HepG2 (cell line): Measurements from ENCODE around the gene NYNRIN. TPM values are rescaled to one million over a fixed set of nuclear protein-coding genes. Genes with fewer than 3 reads are reported as not detected.

Experiments
- ATAC-seq: fragments of 200-7000 bp; cut with Tn5 transposase; 3 replicates; pipeline ENCODE4 v1.9.1; 2020; ENCODE audit warnings: mild to moderate bottlenecking, moderate library complexity
- BruUV-seq: library from RNA; stranded (reverse); fragments of 400-500 nt; replicated peaks from 2 replicates; lab custom pipeline; 2021; lab: Mats Ljungman, UMichigan
- CTCF ChIA-PET: fragments of 300-600 bp; formaldehyde crosslinking; extraction: SDS; loops from one replicate; lab custom pipeline; 2021; ENCODE audit warnings: low total read pairs, inconsistent platforms, low intra/inter-chr PET ratio; lab: Yijun Ruan, JAX
- POLR2A ChIA-PET: fragments of 350-600 bp; sonication (Branson Sonifier 250); formaldehyde crosslinking; loops from one replicate; lab custom pipeline; 2020; ENCODE audit warnings: antibody characterized with exemption, inconsistent platforms; lab: Yijun Ruan, JAX
- DNase-seq: peaks from one replicate; pipeline ENCODE4 v3.0.0-alpha.2; 2015; ENCODE audit warnings: low spot score
- FAIRE-seq: peaks from 3 replicates; lab custom pipeline; 2011; peaks lifted over from hg19 to GRCh38; lab: Jason Lieb, UNC
- H2AFZ ChIP-seq: one replicate; pipeline ENCODE4 v1.6.1; 2011; ENCODE audit warnings: low read length, inconsistent platforms
- H3K27ac ChIP-seq: fragments of 300-600 bp; 3 replicates; pipeline ENCODE4 v1.8.0; 2011; ENCODE audit warnings: mixed run types, mild to moderate bottlenecking, mixed read lengths, low read length, inconsistent platforms; ENCODE audit not compliant: insufficient read depth; ENCODE audit errors: extremely low read length
- H3K27me3 ChIP-seq, 2 experiments: fragments of 200-600 bp in 1 of 2; 2 replicates in 1 of 2; 3 replicates in 1 of 2; pipeline versions ENCODE4 v1.6.0 to v1.8.0; 2011; ENCODE audit warnings: low read length in 2 of 2, mild to moderate bottlenecking in 2 of 2, moderate library complexity in 2 of 2, inconsistent platforms in 1 of 2; ENCODE audit not compliant: insufficient read depth in 2 of 2, control insufficient read depth in 1 of 2
- H3K36me3 ChIP-seq, 2 experiments: fragments of 200-600 bp in 1 of 2; replicated peaks in 1 of 2; 2 replicates in 1 of 2; 3 replicates in 1 of 2; pipeline versions ENCODE4 v1.5.1 to v1.8.0; 2011; ENCODE audit warnings: low read length in 2 of 2, inconsistent platforms in 1 of 2; ENCODE audit not compliant: insufficient read depth in 2 of 2, control insufficient read depth in 1 of 2
- H3K4me1 ChIP-seq: 2 replicates; pipeline ENCODE4 v1.5.1; 2012; ENCODE audit warnings: low read length, inconsistent platforms; ENCODE audit not compliant: insufficient read depth
- H3K4me2 ChIP-seq: 2 replicates; pipeline ENCODE4 v1.6.0; 2011; ENCODE audit warnings: low read depth, low read length, inconsistent platforms
- H3K4me3 ChIP-seq, 3 experiments: fragments of 200-600 bp in 1 of 3; sonication (generic), shearing (Covaris generic) in 1 of 3; replicated peaks in 1 of 3; 2 replicates each; pipeline ENCODE4 v1.5.1; 2011 to 2016; ENCODE audit warnings: low read length in 3 of 3, inconsistent platforms in 2 of 3, low read depth in 2 of 3, mild to moderate bottlenecking in 2 of 3, control low read depth in 1 of 3, mixed read lengths in 1 of 3; ENCODE audit not compliant: insufficient read depth in 1 of 3
- H3K79me2 ChIP-seq: one replicate; pipeline ENCODE4 v1.6.1; 2011; ENCODE audit warnings: low read length, inconsistent platforms; ENCODE audit not compliant: insufficient read depth
- H3K9ac ChIP-seq: 2 replicates; pipeline ENCODE4 v1.6.0; 2011; ENCODE audit warnings: mild to moderate bottlenecking, low read depth, low read length, inconsistent platforms; ENCODE audit not compliant: insufficient read depth
- H3K9me3 ChIP-seq: 2 replicates; pipeline ENCODE4 v1.5.1; 2012; ENCODE audit warnings: mild to moderate bottlenecking, low read length
- H4K20me1 ChIP-seq: 2 replicates; pipeline ENCODE4 v1.6.0; 2011; ENCODE audit warnings: inconsistent platforms, mild to moderate bottlenecking, low read length, moderate library complexity; ENCODE audit not compliant: insufficient read depth
- CREM ChIP-seq, 2 experiments: sonication (generic) in 1 of 2; formaldehyde crosslinking in 1 of 2; IDR thresholded peaks; 2 replicates each; pipeline versions ENCODE4 v1.4.0 to v1.6.1; 2016 to 2020; ENCODE audit warnings: antibody characterized with exemption in 1 of 2, mild to moderate bottlenecking in 1 of 2, missing genetic modification reagents in 1 of 2
- FOXP1 ChIP-seq, 2 experiments: fragments of 450-650 bp in 1 of 2; IDR thresholded peaks; 2 replicates each; pipeline ENCODE4 v1.6.1; 2017 to 2018; ENCODE audit warnings: antibody characterized with exemption in 1 of 2
- HES4 ChIP-seq: sonication (generic); formaldehyde crosslinking; IDR thresholded peaks from 2 replicates; pipeline ENCODE4 v1.9.0; 2021; ENCODE audit warnings: mild to moderate bottlenecking, missing genetic modification reagents, borderline replicate concordance
- HNRNPLL ChIP-seq: fragments of 200-400 bp; formaldehyde crosslinking; IDR thresholded peaks from 2 replicates; pipeline ENCODE4 v1.6.1; 2017; ENCODE audit warnings: mild to moderate bottlenecking, low read depth, low read length; ENCODE audit not compliant: poor library complexity, severe bottlenecking
- SALL2 ChIP-seq: sonication (generic); formaldehyde crosslinking; IDR thresholded peaks from 2 replicates; pipeline ENCODE4 v1.8.1; 2023; ENCODE audit warnings: mild to moderate bottlenecking, missing genetic modification reagents, inconsistent platforms
- WGBS: methylation state at CpG from one replicate; pipeline ENCODE4 v1.1.6; 2017; ENCODE audit warnings: low lambda C conversion rate; 5-methylcytosine and 5-hydroxymethylcytosine counted together
- in situ Hi-C: cut with HindIII; loops from 2 replicates; pipeline ENCODE4 v1.10.0; 2017; ENCODE audit warnings: low pct_unique_long_range_greater_than_20kb; ENCODE audit not compliant: extremely low pct_ligation_motif_present
- intact Hi-C: fragments of 100-400 bp; cut with micrococcal nuclease; formaldehyde crosslinking; loops from one replicate; pipeline ENCODE4 v1.10.0; 2022; ENCODE audit not compliant: unreplicated experiment
- polyA plus RNA-seq, 8 experiments: library from polyadenylated mRNA; depleted of rRNA in 3 of 8; stranded (reverse) in 7 of 8; unstranded in 1 of 8; fragments of >200 nt; fragmentation: Illumina TruSeq in 4 of 8; extraction: Trizol in 4 of 8; gene quantifications; 2 replicates each; pipeline versions ENCODE4 v1.2.1 to v1.2.3, GENCODE V29; 2011 to 2016; ENCODE audit warnings: low read depth in 4 of 8, missing spikeins in 1 of 8, mixed read lengths in 1 of 8; ENCODE audit not compliant: insufficient read depth in 1 of 8
- total RNA-seq, 5 experiments: library from RNA; depleted of rRNA; stranded (reverse); fragments of >200 nt; fragmentation: Illumina TruSeq; extraction: Trizol; gene quantifications; 2 replicates each; pipeline ENCODE4 v1.2.3, GENCODE V29; 2016; ENCODE audit warnings: low read depth in 1 of 5
- TF ChIP-seq, protein P1 (sequence below): fragments of 450-650 bp; IDR thresholded peaks from 2 replicates; pipeline ENCODE4 v1.6.1; 2017; ENCODE audit warnings: mild to moderate bottlenecking
- TF ChIP-seq, protein P2 (sequence below): sonication (generic); formaldehyde crosslinking; IDR thresholded peaks from 2 replicates; pipeline ENCODE4 v1.4.0; 2020; ENCODE audit warnings: low read depth, mild to moderate bottlenecking, missing genetic modification reagents

NYNRIN gene
- total and polyA plus RNA-seq, 2 of the 13 experiments (the other 11 are each of a cell fraction or from before 2014, with no cell fraction given) = 0.63 to 1.1 TPM

GRCh38 chr14:24417832-24418491 is 19.2 kb downstream of the NYNRIN start:
- FAIRE-seq = no peak
- ChIA-PET POLR2A (interaction anchor here (0.9 to 6.6 kb wide), 3 partner anchors 8 to 24 kb away, joined by 4 to 46 read pairs (median 6); partner anchors contain the start of genes CBLN3, KHNYN and SDR39U1), CTCF (no interaction called here)
- 44% methylated on average over 6 of the region's 6 CpGs for WGBS
- Histone ChIP-seq H2AFZ (no peak overlapping the region), H3K9me3 (no peaks in the 10 kb centered on the region), H3K79me2 (no peaks in the 10 kb centered on the region), H3K4me3 (no peak overlapping the region), H3K27ac (no peak overlapping the region), H3K9ac (no peak overlapping the region), H3K4me1 (peaks cover 8% of the 10 kb centered on the region), H3K4me2 (no peak overlapping the region), H4K20me1 (no peaks in the 10 kb centered on the region), H3K36me3 (no peaks in the 10 kb centered on the region), H3K27me3 (peaks cover 0 to 7% of the 10 kb centered on the region in 2 experiments; a peak in 1 of 5 replicates)
- BruUV-seq = no TSS peak
- no peak for ATAC-seq
- no peak for DNase-seq
- intact Hi-C loops (no loop called here), in situ Hi-C loops (no loop called here)
- no peak for TF ChIP-seq SALL2 (CRISPR knock-in tag)
- 0 out of 2 replicates have a peak, but pooled peaks have one; percentile 26 for TF ChIP-seq HES4
- TF ChIP-seq HNRNPLL = peak; percentile 22
- TF ChIP-seq, protein P1, sequence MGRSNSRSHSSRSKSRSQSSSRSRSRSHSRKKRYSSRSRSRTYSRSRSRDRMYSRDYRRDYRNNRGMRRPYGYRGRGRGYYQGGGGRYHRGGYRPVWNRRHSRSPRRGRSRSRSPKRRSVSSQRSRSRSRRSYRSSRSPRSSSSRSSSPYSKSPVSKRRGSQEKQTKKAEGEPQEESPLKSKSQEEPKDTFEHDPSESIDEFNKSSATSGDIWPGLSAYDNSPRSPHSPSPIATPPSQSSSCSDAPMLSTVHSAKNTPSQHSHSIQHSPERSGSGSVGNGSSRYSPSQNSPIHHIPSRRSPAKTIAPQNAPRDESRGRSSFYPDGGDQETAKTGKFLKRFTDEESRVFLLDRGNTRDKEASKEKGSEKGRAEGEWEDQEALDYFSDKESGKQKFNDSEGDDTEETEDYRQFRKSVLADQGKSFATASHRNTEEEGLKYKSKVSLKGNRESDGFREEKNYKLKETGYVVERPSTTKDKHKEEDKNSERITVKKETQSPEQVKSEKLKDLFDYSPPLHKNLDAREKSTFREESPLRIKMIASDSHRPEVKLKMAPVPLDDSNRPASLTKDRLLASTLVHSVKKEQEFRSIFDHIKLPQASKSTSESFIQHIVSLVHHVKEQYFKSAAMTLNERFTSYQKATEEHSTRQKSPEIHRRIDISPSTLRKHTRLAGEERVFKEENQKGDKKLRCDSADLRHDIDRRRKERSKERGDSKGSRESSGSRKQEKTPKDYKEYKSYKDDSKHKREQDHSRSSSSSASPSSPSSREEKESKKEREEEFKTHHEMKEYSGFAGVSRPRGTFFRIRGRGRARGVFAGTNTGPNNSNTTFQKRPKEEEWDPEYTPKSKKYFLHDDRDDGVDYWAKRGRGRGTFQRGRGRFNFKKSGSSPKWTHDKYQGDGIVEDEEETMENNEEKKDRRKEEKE = no peak
- TF ChIP-seq, protein P2, sequence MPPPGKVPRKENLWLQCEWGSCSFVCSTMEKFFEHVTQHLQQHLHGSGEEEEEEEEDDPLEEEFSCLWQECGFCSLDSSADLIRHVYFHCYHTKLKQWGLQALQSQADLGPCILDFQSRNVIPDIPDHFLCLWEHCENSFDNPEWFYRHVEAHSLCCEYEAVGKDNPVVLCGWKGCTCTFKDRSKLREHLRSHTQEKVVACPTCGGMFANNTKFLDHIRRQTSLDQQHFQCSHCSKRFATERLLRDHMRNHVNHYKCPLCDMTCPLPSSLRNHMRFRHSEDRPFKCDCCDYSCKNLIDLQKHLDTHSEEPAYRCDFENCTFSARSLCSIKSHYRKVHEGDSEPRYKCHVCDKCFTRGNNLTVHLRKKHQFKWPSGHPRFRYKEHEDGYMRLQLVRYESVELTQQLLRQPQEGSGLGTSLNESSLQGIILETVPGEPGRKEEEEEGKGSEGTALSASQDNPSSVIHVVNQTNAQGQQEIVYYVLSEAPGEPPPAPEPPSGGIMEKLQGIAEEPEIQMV = no peak
- TF ChIP-seq FOXP1 (IDR thresholded peaks at IDR 0.05) = no peak
- no peak for TF ChIP-seq FOXP1 (CRISPR knock-in tag; IDR thresholded peaks at IDR 0.05)
- no peak for TF ChIP-seq CREM (IDR thresholded peaks at IDR 0.05)
- TF ChIP-seq CREM (CRISPR knock-in tag; IDR thresholded peaks at IDR 0.05) = 0 out of 2 replicates have a peak, but pooled peaks have one; percentile 3
